Large intestine (tissue), 3 donors: ENCODE measurements around the gene ADPRHL1. TPM values are rescaled to one million over a fixed set of nuclear protein-coding genes. Genes with fewer than 3 reads are reported as not detected.

Experiments used
- DNase-seq, 2 donors: peaks; one replicate each; pipeline versions ENCODE4 v3.0.0 to v3.0.0-alpha.2; 2013
- H3K27ac ChIP-seq: one replicate; pipeline ENCODE4 v1.5.1; 2013; ENCODE audit warnings: low read length
- H3K27me3 ChIP-seq: 2 replicates; pipeline ENCODE4 v1.6.1; 2013; ENCODE audit warnings: low read length; ENCODE audit not compliant: control insufficient read depth, insufficient read depth
- H3K36me3 ChIP-seq: 2 replicates; pipeline ENCODE4 v1.6.1; 2013; ENCODE audit warnings: low read length; ENCODE audit not compliant: control insufficient read depth, insufficient read depth
- H3K4me1 ChIP-seq: one replicate; pipeline ENCODE4 v1.6.1; 2013; ENCODE audit warnings: low read length; ENCODE audit not compliant: control insufficient read depth, insufficient read depth
- H3K4me3 ChIP-seq: one replicate; pipeline ENCODE4 v1.5.1; 2013; ENCODE audit warnings: low read length
- H3K9me3 ChIP-seq: one replicate; pipeline ENCODE4 v1.6.1; 2013; ENCODE audit warnings: mild to moderate bottlenecking, low read depth, low read length, moderate library complexity; ENCODE audit not compliant: control insufficient read depth
- WGBS: methylation state at CpG from one replicate; pipeline ENCODE4 v1.1.5; 2013; ENCODE audit warnings: low lambda C conversion rate; ENCODE audit not compliant: insufficient coverage; 5-methylcytosine and 5-hydroxymethylcytosine counted together
- polyA plus RNA-seq: library from polyadenylated mRNA; unstranded; fragments of 120-200 nt; gene quantifications from one replicate; pipeline ENCODE4 v1.2.1, GENCODE V29; 2013

Gene ADPRHL1
- polyA plus RNA-seq, 1 donor, result 2.8 TPM

- 100% methylated on average over 2 of the region's 21 CpGs for WGBS
- no peak for DNase-seq
- Histone ChIP-seq H3K27ac (no peak overlapping the region), H3K4me1 (no peaks in the 10 kb centered on the region), H3K27me3 (no peaks in the 10 kb centered on the region), H3K36me3 (no peaks in the 10 kb centered on the region), H3K9me3 (no peaks in the 10 kb centered on the region), H3K4me3 (no peak overlapping the region)
Observed at GRCh38 chr13:113433391-113433916, 19.8 kb downstream of the ADPRHL1 start.

GRCh38 chr13:113432506-113433270 lies 20.6 kb downstream of the ADPRHL1 start:
- Histone ChIP-seq H3K27me3 (no peaks in the 10 kb centered on the region), H3K27ac (no peak overlapping the region), H3K4me3 (no peak overlapping the region), H3K36me3 (no peaks in the 10 kb centered on the region), H3K4me1 (no peaks in the 10 kb centered on the region), H3K9me3 (no peaks in the 10 kb centered on the region)
- no CpG with 5 or more reads among the region's 34 CpGs for WGBS
- no peak for DNase-seq

- no peaks in the 10 kb centered on the region for H3K9me3 ChIP-seq
- 60% methylated on average over 2 of the region's 22 CpGs for WGBS
- no peaks in the 10 kb centered on the region for H3K36me3 ChIP-seq
Observed at GRCh38 chr13:113431171-113431570, 22.1 kb downstream of the ADPRHL1 start.

DNA sequence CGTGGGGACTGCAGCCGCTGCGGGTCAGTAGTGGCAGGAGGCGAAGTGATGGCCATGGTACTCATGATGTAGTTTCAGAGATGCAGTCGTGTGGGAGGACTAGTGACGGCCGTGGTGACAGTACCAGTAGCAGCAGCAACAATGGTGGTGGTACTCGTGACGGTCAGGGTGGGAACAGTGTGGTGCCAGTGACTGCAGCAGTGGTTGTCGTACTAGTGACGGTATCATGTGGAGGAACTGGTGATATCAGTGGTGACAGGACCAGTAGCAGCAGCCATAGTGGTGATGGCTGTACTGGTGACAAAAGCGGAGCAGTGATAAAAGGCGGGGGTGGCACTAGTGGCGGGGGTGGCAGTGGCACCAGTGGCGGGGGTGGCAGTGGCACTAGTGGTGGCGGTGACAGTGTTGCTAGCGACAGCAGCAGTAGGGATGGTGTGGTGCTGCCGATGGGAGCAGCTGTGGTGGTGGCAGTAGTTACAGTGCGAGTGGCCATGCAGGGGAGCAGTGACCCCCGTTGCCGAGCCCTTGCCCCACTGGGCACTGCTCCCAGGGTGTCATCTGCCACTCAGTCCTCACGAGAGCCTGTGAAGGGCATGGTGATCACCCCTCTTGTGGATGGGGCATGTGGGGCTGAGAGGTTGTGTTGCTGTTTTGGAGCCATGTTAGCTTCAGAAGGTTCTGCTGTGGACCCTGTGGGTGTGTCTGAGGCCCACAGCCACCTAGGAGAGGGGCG lies 22.7 kb downstream of the ADPRHL1 start:
- no CpG with 5 or more reads among the region's 23 CpGs for WGBS
- no peaks in the 10 kb centered on the region for H3K4me1 ChIP-seq
- H3K27me3 ChIP-seq, result no peaks in the 10 kb centered on the region
- no peaks in the 10 kb centered on the region for H3K9me3 ChIP-seq
- H3K27ac ChIP-seq, result no peak overlapping the region
- no peaks in the 10 kb centered on the region for H3K36me3 ChIP-seq
- DNase-seq, result no peak
- H3K4me3 ChIP-seq, result no peak overlapping the region

More at GRCh38 chr13:113431171-113431570, 22.1 kb downstream of the ADPRHL1 start:
- no peak overlapping the region for H3K27ac ChIP-seq
- no peaks in the 10 kb centered on the region for H3K4me1 ChIP-seq
- H3K4me3 ChIP-seq, result no peak overlapping the region
- H3K27me3 ChIP-seq, result no peaks in the 10 kb centered on the region
- no peak for DNase-seq

DNA sequence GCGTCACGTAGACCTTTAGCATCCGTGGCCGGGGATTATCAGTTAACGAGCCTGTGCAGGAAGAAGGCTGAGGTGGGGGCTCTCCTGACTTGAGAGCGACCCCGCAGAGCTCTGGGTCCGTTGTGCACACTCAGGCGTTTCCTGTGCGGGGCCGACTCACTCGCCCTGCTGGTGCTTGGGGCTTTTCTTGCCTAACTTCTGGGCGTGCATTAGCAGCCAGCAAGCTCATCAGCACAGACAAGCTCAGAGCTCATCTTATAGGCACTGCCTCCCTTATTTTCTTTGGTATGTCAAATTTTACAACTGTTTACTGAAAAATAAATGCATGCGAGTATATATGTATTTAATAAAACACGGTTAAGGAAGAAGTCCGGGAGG lies 23.7 kb downstream of the ADPRHL1 start:
- H3K4me1 ChIP-seq, result no peaks in the 10 kb centered on the region
- 80% methylated on average over 1 of the region's 16 CpGs for WGBS
- H3K27ac ChIP-seq, result no peak overlapping the region
- H3K9me3 ChIP-seq, result no peaks in the 10 kb centered on the region
- H3K4me3 ChIP-seq, result no peak overlapping the region
- no peak for DNase-seq
- no peaks in the 10 kb centered on the region for H3K36me3 ChIP-seq
- H3K27me3 ChIP-seq, result no peaks in the 10 kb centered on the region

DNA sequence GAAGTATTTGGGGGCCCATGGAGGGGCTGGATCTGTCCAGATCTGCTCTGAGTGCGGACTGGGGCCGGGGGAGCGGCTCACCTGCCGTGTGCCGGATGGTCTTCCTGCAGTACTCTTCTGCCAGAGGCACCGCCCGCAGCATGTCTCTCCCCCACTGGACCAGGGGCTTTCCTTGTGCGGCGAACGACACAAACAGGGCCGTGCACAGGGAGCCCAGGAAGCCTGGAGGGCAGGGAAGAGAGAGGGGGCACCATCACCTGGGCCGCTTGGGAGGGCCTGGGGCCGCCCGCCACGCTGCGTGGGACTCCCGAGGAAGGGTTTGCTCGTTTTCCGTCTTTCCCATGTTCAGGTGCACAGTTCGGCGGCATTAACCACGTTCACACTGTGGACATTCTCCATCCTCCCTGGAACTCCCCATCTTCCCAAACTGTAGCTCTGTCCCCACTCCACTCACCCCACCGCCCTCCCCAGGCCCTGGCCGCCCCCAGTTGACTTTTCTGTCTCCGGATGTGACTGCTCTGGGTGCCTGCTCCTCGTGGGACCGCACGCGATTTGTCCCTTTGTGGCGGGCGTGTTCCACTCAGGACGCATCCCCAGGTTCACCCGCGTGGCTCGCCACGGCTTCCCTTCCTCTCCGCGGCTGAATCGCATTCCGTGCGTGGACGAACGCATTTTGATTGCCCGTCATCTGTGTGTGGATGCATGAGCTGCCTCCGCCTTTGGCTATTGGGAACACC lies 24.2 kb downstream of the ADPRHL1 start:
- 90% methylated on average over 2 of the region's 45 CpGs for WGBS
- Histone ChIP-seq H3K4me3 (no peak overlapping the region), H3K27ac (no peak overlapping the region), H3K27me3 (no peaks in the 10 kb centered on the region), H3K9me3 (no peaks in the 10 kb centered on the region), H3K36me3 (no peaks in the 10 kb centered on the region), H3K4me1 (no peaks in the 10 kb centered on the region)
- DNase-seq, result no peak

GRCh38 chr13:113428469-113428865 lies 24.8 kb downstream of the ADPRHL1 start:
- H3K27ac ChIP-seq, result no peak overlapping the region
- no peak for DNase-seq
- no peaks in the 10 kb centered on the region for H3K27me3 ChIP-seq
- no peaks in the 10 kb centered on the region for H3K4me1 ChIP-seq
- H3K36me3 ChIP-seq, result no peaks in the 10 kb centered on the region
- WGBS, result no CpG with 5 or more reads among the region's 17 CpGs
- no peak overlapping the region for H3K4me3 ChIP-seq
- no peaks in the 10 kb centered on the region for H3K9me3 ChIP-seq

- Histone ChIP-seq H3K27me3 (no peaks in the 10 kb centered on the region), H3K9me3 (no peaks in the 10 kb centered on the region)
- DNase-seq, result no peak
Observed at GRCh38 chr13:113427562-113428468, 25.5 kb downstream of the ADPRHL1 start.

DNA sequence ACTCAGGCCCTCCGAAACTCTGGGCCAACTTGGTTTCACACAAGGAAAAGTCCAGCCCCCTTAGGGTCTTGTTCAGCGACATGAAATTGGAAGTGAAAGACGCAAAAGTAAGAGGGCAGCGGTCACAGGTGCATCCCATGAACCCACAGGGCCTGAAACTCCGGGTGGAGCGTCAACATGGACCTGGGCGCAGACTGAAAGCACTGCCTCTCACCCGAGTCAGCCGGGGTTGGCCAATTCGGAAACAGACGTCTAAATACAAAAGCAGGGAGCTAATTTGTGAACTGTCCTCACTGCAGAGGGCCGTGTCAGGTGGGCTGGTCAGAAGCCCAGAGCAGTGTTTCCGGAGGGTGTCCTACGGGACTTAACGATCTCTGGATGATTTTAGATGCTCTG lies 26.7 kb downstream of the ADPRHL1 start:
- no peak overlapping the region for H3K4me3 ChIP-seq
- H3K27ac ChIP-seq, result no peak overlapping the region
- H3K9me3 ChIP-seq, result no peaks in the 10 kb centered on the region
- no peaks in the 10 kb centered on the region for H3K4me1 ChIP-seq
- no peaks in the 10 kb centered on the region for H3K27me3 ChIP-seq
- no CpG with 5 or more reads among the region's 15 CpGs for WGBS
- no peaks in the 10 kb centered on the region for H3K36me3 ChIP-seq
- DNase-seq, result no peak

More at GRCh38 chr13:113427562-113428468, 25.5 kb downstream of the ADPRHL1 start:
- Histone ChIP-seq H3K4me1 (no peaks in the 10 kb centered on the region), H3K36me3 (no peaks in the 10 kb centered on the region), H3K4me3 (no peak overlapping the region), H3K27ac (no peak overlapping the region)
- 100% methylated on average over 2 of the region's 31 CpGs for WGBS
